SU-DHL-6 (cell line): ENCODE measurements around the gene RAPGEF6.

ENCODE experiments used
- H2AFZ ChIP-seq: fragments of 200-600 bp; sonication (generic); 2 replicates; pipeline ENCODE4 v1.6.1; 2014; ENCODE audit warnings: low read depth, mild to moderate bottlenecking, moderate library complexity, mixed read lengths, antibody characterized with exemption, low read length; ENCODE audit not compliant: severe bottlenecking
- H3F3A ChIP-seq: fragments of 200-600 bp; shearing (Covaris generic); 2 replicates; pipeline ENCODE4 v1.6.0; 2016; ENCODE audit warnings: antibody characterized with exemption, mild to moderate bottlenecking; ENCODE audit not compliant: insufficient read depth
- H3K27ac ChIP-seq: fragments of 200-600 bp; sonication (generic); 2 replicates; pipeline ENCODE4 v1.5.1; 2016; ENCODE audit warnings: low read depth, mild to moderate bottlenecking, low read length, moderate library complexity, mixed read lengths
- H3K27me3 ChIP-seq: fragments of 200-600 bp; sonication (generic), shearing (Covaris generic); 2 replicates; pipeline ENCODE4 v1.6.0; 2014; ENCODE audit warnings: mild to moderate bottlenecking, low read length
- H3K36me3 ChIP-seq: fragments of 200-600 bp; sonication (generic); 2 replicates; pipeline ENCODE4 v1.6.1; 2014; ENCODE audit warnings: mild to moderate bottlenecking, low read length, mixed read lengths
- H3K4me2 ChIP-seq: fragments of 300-600, 200-600 bp; shearing (Covaris generic), sonication (generic); 2 replicates; pipeline ENCODE4 v1.6.0; 2014; ENCODE audit warnings: low read length, low read depth, mild to moderate bottlenecking; ENCODE audit not compliant: poor library complexity, severe bottlenecking
- H3K4me3 ChIP-seq: fragments of 200-600 bp; sonication (generic); 2 replicates; pipeline ENCODE4 v1.5.1; 2014; ENCODE audit warnings: antibody characterized with exemption, low read length, mild to moderate bottlenecking, mixed read lengths; ENCODE audit not compliant: insufficient read depth, poor library complexity, severe bottlenecking
- H3K79me2 ChIP-seq: fragments of 200-600 bp; sonication (generic); 2 replicates; pipeline ENCODE4 v1.6.1; 2014; ENCODE audit warnings: mild to moderate bottlenecking, low read length, moderate library complexity; ENCODE audit not compliant: insufficient read depth
- H3K9ac ChIP-seq: fragments of 200-600 bp; sonication (generic); 2 replicates; pipeline ENCODE4 v1.7.0; 2014; ENCODE audit warnings: mild to moderate bottlenecking, low read length
- H3K9me2 ChIP-seq: fragments of 200-600 bp; sonication (generic); replicated peaks from 2 replicates; pipeline ENCODE4 v1.6.1; 2014; ENCODE audit warnings: low read length; ENCODE audit not compliant: insufficient read depth
- H3K9me3 ChIP-seq: fragments of 200-600 bp; sonication (generic); 2 replicates; pipeline ENCODE4 v1.6.1; 2014; ENCODE audit warnings: low read length, mixed read lengths; ENCODE audit not compliant: insufficient read depth
- H4K20me1 ChIP-seq: fragments of 200-600 bp; sonication (generic); 2 replicates; pipeline ENCODE4 v1.6.1; 2014; ENCODE audit warnings: low read depth, mild to moderate bottlenecking, antibody characterized with exemption, low read length, moderate library complexity, mixed read lengths
- CTCF ChIP-seq: fragments of 200-600 bp; sonication (generic); IDR thresholded peaks from one replicate; pipeline ENCODE4 v1.5.1; 2017; ENCODE audit warnings: antibody characterized with exemption, mild to moderate bottlenecking, low read length, moderate library complexity; ENCODE audit not compliant: insufficient read depth, poor library complexity, severe bottlenecking
- EZH2phosphoT487 ChIP-seq: fragments of 200-600 bp; sonication (generic), shearing (Covaris generic); conservative IDR thresholded peaks from 2 replicates; pipeline ENCODE4 v1.6.1; 2018; ENCODE audit warnings: mild to moderate bottlenecking, antibody characterized with exemption, low read length, moderate library complexity, mixed read lengths

RAPGEF6 gene

GRCh38 chr5:131570757-131571156, 64.3 kb downstream of the RAPGEF6 start:
- TF ChIP-seq CTCF (no peak), EZH2phosphoT487 (no peak)
- H3K36me3 ChIP-seq: peaks cover 4% of the 10 kb centered on the region; the same call in 1 of the 2 replicates
- peaks cover 86% of the 10 kb centered on the region for H3K79me2 ChIP-seq

GRCh38 chr5:131564229-131564652, 70.8 kb downstream of the RAPGEF6 start:
- Histone ChIP-seq H3K4me3 (no peak overlapping the region), H3K27ac (no peak overlapping the region), H3F3A (no peaks in the 10 kb centered on the region), H3K36me3 (peaks cover 17% of the 10 kb centered on the region), H3K79me2 (peaks cover 68% of the 10 kb centered on the region), H3K9me2 (no peaks in the 10 kb centered on the region), H4K20me1 (peaks cover 21% of the 10 kb centered on the region; the same call in 1 of the 2 replicates), H3K27me3 (no peaks in the 10 kb centered on the region), H3K4me2 (no peak overlapping the region), H2AFZ (no peak overlapping the region), H3K9ac (no peak overlapping the region), H3K9me3 (no peaks in the 10 kb centered on the region)
- no peak for TF ChIP-seq CTCF
- no peak for TF ChIP-seq EZH2phosphoT487

More at GRCh38 chr5:131570757-131571156, 64.3 kb downstream of the RAPGEF6 start:
- H3K27me3 ChIP-seq: no peaks in the 10 kb centered on the region
- H4K20me1 ChIP-seq: peaks cover 14% of the 10 kb centered on the region
- H3K4me3 ChIP-seq: no peak overlapping the region
- no peak overlapping the region for H3K9ac ChIP-seq
- no peak overlapping the region for H2AFZ ChIP-seq
- H3K9me3 ChIP-seq: no peaks in the 10 kb centered on the region
- H3F3A ChIP-seq: no peaks in the 10 kb centered on the region; the same call in 1 of the 2 replicates
- no peak overlapping the region for H3K4me2 ChIP-seq
- H3K9me2 ChIP-seq: no peaks in the 10 kb centered on the region
- no peak overlapping the region for H3K27ac ChIP-seq

- H3K79me2 ChIP-seq: peaks cover 62% of the 10 kb centered on the region
- H3F3A ChIP-seq: no peaks in the 10 kb centered on the region
- H4K20me1 ChIP-seq: peaks cover 18% of the 10 kb centered on the region; the same call in 1 of the 2 replicates
- H3K4me3 ChIP-seq: no peak overlapping the region
- H3K9ac ChIP-seq: no peak overlapping the region
- peaks cover 16% of the 10 kb centered on the region; the same call in 1 of the 2 replicates for H3K36me3 ChIP-seq
- TF ChIP-seq CTCF (no peak), EZH2phosphoT487 (no peak)
- no peaks in the 10 kb centered on the region for H3K9me3 ChIP-seq
- H2AFZ ChIP-seq: no peak overlapping the region
- no peaks in the 10 kb centered on the region for H3K9me2 ChIP-seq
- no peaks in the 10 kb centered on the region for H3K27me3 ChIP-seq
- no peak overlapping the region for H3K4me2 ChIP-seq
- H3K27ac ChIP-seq: no peak overlapping the region
Observed at GRCh38 chr5:131563434-131564228, 71.4 kb downstream of the RAPGEF6 start.
